HEK293 (cell line): ENCODE results near the gene ARMC5.
A peak's percentile ranks its signal among the peaks of the same experiment; 100 is the strongest.

Experiments used
- CTCF ChIA-PET: fragments of 350-600 bp; formaldehyde crosslinking; extraction: SDS; loops from one replicate; lab custom pipeline; 2021; ENCODE audit warnings: antibody characterized with exemption; lab: Yijun Ruan, JAX
- POLR2A ChIA-PET: fragments of 300-600 bp; formaldehyde crosslinking; extraction: SDS; loops from one replicate; lab custom pipeline; 2020; ENCODE audit warnings: antibody characterized with exemption, inconsistent platforms; lab: Yijun Ruan, JAX
- H3K27ac ChIP-seq: fragments of 200-500 bp; sonication (Bioruptor generic); 2 replicates; pipeline ENCODE4 v1.5.1; 2014; ENCODE audit warnings: low read depth, low read length, control low read depth, inconsistent platforms; ENCODE audit errors: extremely low read depth
- H3K36me3 ChIP-seq, 2 experiments: fragments of 200-500 bp in 1 of 2; sonication (Bioruptor generic) in 1 of 2; 1 replicate in 1 of 2; 2 replicates in 1 of 2; pipeline ENCODE4 v1.5.1; 2014 to 2017; ENCODE audit warnings: inconsistent platforms in 2 of 2, low read length in 2 of 2; ENCODE audit not compliant: control insufficient read depth in 2 of 2, insufficient read depth in 1 of 2
- H3K4me1 ChIP-seq: fragments of 200-500 bp; sonication (Bioruptor generic); 2 replicates; pipeline ENCODE4 v1.5.1; 2014; ENCODE audit warnings: mild to moderate bottlenecking, low read length, inconsistent platforms; ENCODE audit not compliant: control insufficient read depth, insufficient read depth
- H3K4me3 ChIP-seq: 2 replicates; pipeline ENCODE4 v1.5.1; 2011; ENCODE audit warnings: low read depth, mild to moderate bottlenecking, control low read depth, low read length, moderate library complexity
- H3K9me3 ChIP-seq: fragments of 200-500 bp; sonication (Bioruptor generic); 2 replicates; pipeline ENCODE4 v1.5.1; 2014; ENCODE audit warnings: low read depth, low read length, inconsistent platforms; ENCODE audit not compliant: control insufficient read depth, insufficient read depth
- AEBP2 ChIP-seq: fragments of 450-650 bp; formaldehyde crosslinking; IDR thresholded peaks from 2 replicates; pipeline ENCODE4 v1.5.1; 2016; ENCODE audit warnings: missing biosample characterization, missing genetic modification characterization, borderline replicate concordance
- BCL11A ChIP-seq: fragments of 450-650 bp; formaldehyde crosslinking; IDR thresholded peaks from 2 replicates; pipeline ENCODE4 v1.5.1; 2016; ENCODE audit warnings: low read depth, missing biosample characterization, missing genetic modification characterization
- ELK4 ChIP-seq: IDR thresholded peaks from 2 replicates; pipeline ENCODE4 v1.6.1; 2011; ENCODE audit warnings: mild to moderate bottlenecking, low read depth, low read length, borderline replicate concordance
- FEZF1 ChIP-seq: fragments of 450-650 bp; formaldehyde crosslinking; IDR thresholded peaks from 2 replicates; pipeline ENCODE4 v1.5.1; 2016; ENCODE audit warnings: missing biosample characterization, missing genetic modification characterization
- GLIS2 ChIP-seq: fragments of 450-650 bp; formaldehyde crosslinking; IDR thresholded peaks from 2 replicates; pipeline ENCODE4 v1.5.1; 2016; ENCODE audit warnings: missing biosample characterization, missing genetic modification characterization
- PRDM1 ChIP-seq: fragments of 450-650 bp; formaldehyde crosslinking; IDR thresholded peaks from 2 replicates; pipeline ENCODE4; 2016; ENCODE audit warnings: missing biosample characterization, missing genetic modification characterization
- PRDM2 ChIP-seq: fragments of 450-650 bp; formaldehyde crosslinking; IDR thresholded peaks from 2 replicates; pipeline ENCODE4 v1.5.1; 2016; ENCODE audit warnings: missing biosample characterization, missing genetic modification characterization, borderline replicate concordance
- SETDB1 ChIP-seq: IDR thresholded peaks from one replicate; pipeline ENCODE4 v1.6.1; 2017; ENCODE audit warnings: mild to moderate bottlenecking, low read length, moderate library complexity, mixed read lengths; ENCODE audit not compliant: insufficient read length
- SP7 ChIP-seq: fragments of 450-650 bp; formaldehyde crosslinking; IDR thresholded peaks from 2 replicates; pipeline ENCODE4 v1.5.1; 2016; ENCODE audit warnings: missing biosample characterization, missing genetic modification characterization
- TCF7L2 ChIP-seq: IDR thresholded peaks from 2 replicates; pipeline ENCODE4 v1.6.1; 2011; ENCODE audit warnings: low read depth, mild to moderate bottlenecking, inconsistent platforms, low read length, moderate library complexity, borderline replicate concordance
- TSHZ1 ChIP-seq: fragments of 450-650 bp; formaldehyde crosslinking; IDR thresholded peaks from 2 replicates; pipeline ENCODE4 v1.5.1; 2016; ENCODE audit warnings: missing biosample characterization, missing genetic modification characterization, borderline replicate concordance
- ZBTB20 ChIP-seq: fragments of 450-650 bp; formaldehyde crosslinking; IDR thresholded peaks from 2 replicates; pipeline ENCODE4 v1.5.1; 2016; ENCODE audit warnings: missing biosample characterization, missing genetic modification characterization
- ZBTB6 ChIP-seq: fragments of 450-650 bp; formaldehyde crosslinking; IDR thresholded peaks from 2 replicates; pipeline ENCODE4 v1.5.1; 2017; ENCODE audit warnings: missing biosample characterization, missing genetic modification characterization
- ZNF169 ChIP-seq: fragments of 450-650 bp; formaldehyde crosslinking; IDR thresholded peaks from 2 replicates; pipeline ENCODE4 v1.5.1; 2016; ENCODE audit warnings: missing biosample characterization, missing genetic modification characterization
- ZNF211 ChIP-seq: fragments of 450-650 bp; formaldehyde crosslinking; IDR thresholded peaks from 2 replicates; pipeline ENCODE4 v1.5.1; 2016; ENCODE audit warnings: low read depth, missing biosample characterization, missing genetic modification characterization
- ZNF221 ChIP-seq: fragments of 450-650 bp; formaldehyde crosslinking; IDR thresholded peaks from 2 replicates; pipeline ENCODE4 v1.5.1; 2017; ENCODE audit warnings: missing biosample characterization, missing genetic modification characterization, borderline replicate concordance
- ZNF239 ChIP-seq: fragments of 450-650 bp; formaldehyde crosslinking; IDR thresholded peaks from 2 replicates; pipeline ENCODE4 v1.5.1; 2016; ENCODE audit warnings: missing biosample characterization, missing genetic modification characterization
- ZNF37A ChIP-seq: fragments of 450-650 bp; IDR thresholded peaks from 2 replicates; pipeline ENCODE4 v1.5.1; 2018; ENCODE audit warnings: missing biosample characterization, missing genetic modification characterization
- ZNF404 ChIP-seq: fragments of 450-650 bp; formaldehyde crosslinking; IDR thresholded peaks from 2 replicates; pipeline ENCODE4 v1.5.1; 2017; ENCODE audit warnings: missing biosample characterization, missing genetic modification characterization
- ZNF654 ChIP-seq: fragments of 450-650 bp; formaldehyde crosslinking; IDR thresholded peaks from 2 replicates; pipeline ENCODE4 v1.5.1; 2016; ENCODE audit warnings: low read depth, missing biosample characterization, missing genetic modification characterization
- ZNF664 ChIP-seq: fragments of 450-650 bp; formaldehyde crosslinking; IDR thresholded peaks from 2 replicates; pipeline ENCODE4 v1.5.1; 2016; ENCODE audit warnings: missing biosample characterization, missing genetic modification characterization
- ZNF785 ChIP-seq: fragments of 450-650 bp; formaldehyde crosslinking; IDR thresholded peaks from 2 replicates; pipeline ENCODE4 v1.5.1; 2016; ENCODE audit warnings: missing biosample characterization, missing genetic modification characterization

ARMC5 gene

GRCh38 chr16:31459687-31460581 is 633 bp downstream of the ARMC5 start (continued):
- TF ChIP-seq TSHZ1 (tag by site-specific recombination) (no peak), SP7 (tag by site-specific recombination) (peak; percentile 6), ZBTB20 (no peak; the same call in 1 of the 2 replicates), ZNF404 (tag by site-specific recombination) (no peak)

- CTCF ChIA-PET = interaction anchor here (0.6 to 2.4 kb wide), 21 partner anchors 8 to 1072 kb away, joined by 3 to 13 read pairs (median 5); partner anchors contain the start of genes HSD3B7, ORAI3, SLC5A2 and ZNF843
- 0 out of 2 replicates have a peak, but pooled peaks cover 3% of the 10 kb centered on the region for H3K4me1 ChIP-seq
- POLR2A ChIA-PET = interaction anchor here (0.9 to 2.3 kb wide), 11 partner anchors 9 to 506 kb away, joined by 3 to 16 read pairs (median 3); partner anchors contain the start of genes FUS, KAT8, RUSF1 and TGFB1I1
- H3K36me3 ChIP-seq = peaks cover 0 to 51% of the 10 kb centered on the region in 2 experiments; a peak in 2 of 3 replicates
- no peaks in the 10 kb centered on the region for H3K9me3 ChIP-seq
- H3K27ac ChIP-seq = peak overlapping the region; percentile 59
- H3K4me3 ChIP-seq = no peak overlapping the region
- TF ChIP-seq BCL11A (tag by site-specific recombination) (no peak), FEZF1 (tag by site-specific recombination) (no peak), ELK4 (no peak), ZNF239 (tag by site-specific recombination) (no peak), ZNF211 (tag by site-specific recombination) (no peak), SETDB1 (no peak), ZNF37A (no peak), ZNF654 (peak; percentile 36), GLIS2 (no peak), PRDM2 (tag by site-specific recombination) (no peak), ZBTB6 (tag by site-specific recombination) (no peak), PRDM1 (no peak), ZNF664 (tag by site-specific recombination) (peak; percentile 44; the same call in 1 of the 2 replicates), ZNF785 (tag by site-specific recombination) (no peak), TCF7L2 (no peak), AEBP2 (tag by site-specific recombination) (no peak), ZNF221 (tag by site-specific recombination) (no peak), ZNF169 (tag by site-specific recombination) (no peak)
Observed at GRCh38 chr16:31460582-31461002, 1.3 kb downstream of the ARMC5 start.
